ENCODE measurements around the gene PELI2.

DNA sequence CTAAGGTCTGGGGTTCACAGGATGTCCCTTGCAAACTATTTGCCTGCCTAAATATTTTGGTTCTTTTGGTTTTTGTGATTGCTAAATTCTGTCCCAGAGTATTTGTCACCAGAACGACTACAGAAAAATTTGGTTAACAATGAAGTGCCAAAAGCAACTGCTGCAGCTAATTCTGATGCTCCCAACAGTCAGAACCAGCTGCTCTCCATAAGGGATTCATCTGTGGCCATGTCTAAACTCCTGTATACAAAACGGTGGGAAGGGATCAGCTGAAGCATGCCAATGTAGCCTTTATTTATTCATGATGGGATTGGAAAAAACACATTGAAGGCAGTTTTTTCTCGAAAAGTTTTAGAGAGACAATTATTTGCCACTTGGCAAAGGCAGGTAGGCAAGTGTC lies 29.3 kb upstream of the PELI2 start:
- TF ChIP-seq, protein P1, sequence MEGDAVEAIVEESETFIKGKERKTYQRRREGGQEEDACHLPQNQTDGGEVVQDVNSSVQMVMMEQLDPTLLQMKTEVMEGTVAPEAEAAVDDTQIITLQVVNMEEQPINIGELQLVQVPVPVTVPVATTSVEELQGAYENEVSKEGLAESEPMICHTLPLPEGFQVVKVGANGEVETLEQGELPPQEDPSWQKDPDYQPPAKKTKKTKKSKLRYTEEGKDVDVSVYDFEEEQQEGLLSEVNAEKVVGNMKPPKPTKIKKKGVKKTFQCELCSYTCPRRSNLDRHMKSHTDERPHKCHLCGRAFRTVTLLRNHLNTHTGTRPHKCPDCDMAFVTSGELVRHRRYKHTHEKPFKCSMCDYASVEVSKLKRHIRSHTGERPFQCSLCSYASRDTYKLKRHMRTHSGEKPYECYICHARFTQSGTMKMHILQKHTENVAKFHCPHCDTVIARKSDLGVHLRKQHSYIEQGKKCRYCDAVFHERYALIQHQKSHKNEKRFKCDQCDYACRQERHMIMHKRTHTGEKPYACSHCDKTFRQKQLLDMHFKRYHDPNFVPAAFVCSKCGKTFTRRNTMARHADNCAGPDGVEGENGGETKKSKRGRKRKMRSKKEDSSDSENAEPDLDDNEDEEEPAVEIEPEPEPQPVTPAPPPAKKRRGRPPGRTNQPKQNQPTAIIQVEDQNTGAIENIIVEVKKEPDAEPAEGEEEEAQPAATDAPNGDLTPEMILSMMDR (IDR thresholded peaks at IDR 0.05; ENCODE audit: poor library complexity) = no peak
- TF ChIP-seq EZH2phosphoT487 (IDR thresholded peaks at IDR 0.05; ENCODE audit: low read depth, severe bottlenecking, unreplicated experiment) = no peak

All from hepatocyte (in vitro differentiated cells).